Amniotic stem cell (primary cell): Measurements from ENCODE around the gene WDR86.

Experiments
- DNase-seq: peaks from one replicate; lab custom pipeline; 2025; lab: John Stamatoyannopoulos, UW

Gene WDR86

GRCh38 chr7:151390598-151391357, 19.1 kb downstream of the WDR86 start:
- DNase-seq = no peak

DNA sequence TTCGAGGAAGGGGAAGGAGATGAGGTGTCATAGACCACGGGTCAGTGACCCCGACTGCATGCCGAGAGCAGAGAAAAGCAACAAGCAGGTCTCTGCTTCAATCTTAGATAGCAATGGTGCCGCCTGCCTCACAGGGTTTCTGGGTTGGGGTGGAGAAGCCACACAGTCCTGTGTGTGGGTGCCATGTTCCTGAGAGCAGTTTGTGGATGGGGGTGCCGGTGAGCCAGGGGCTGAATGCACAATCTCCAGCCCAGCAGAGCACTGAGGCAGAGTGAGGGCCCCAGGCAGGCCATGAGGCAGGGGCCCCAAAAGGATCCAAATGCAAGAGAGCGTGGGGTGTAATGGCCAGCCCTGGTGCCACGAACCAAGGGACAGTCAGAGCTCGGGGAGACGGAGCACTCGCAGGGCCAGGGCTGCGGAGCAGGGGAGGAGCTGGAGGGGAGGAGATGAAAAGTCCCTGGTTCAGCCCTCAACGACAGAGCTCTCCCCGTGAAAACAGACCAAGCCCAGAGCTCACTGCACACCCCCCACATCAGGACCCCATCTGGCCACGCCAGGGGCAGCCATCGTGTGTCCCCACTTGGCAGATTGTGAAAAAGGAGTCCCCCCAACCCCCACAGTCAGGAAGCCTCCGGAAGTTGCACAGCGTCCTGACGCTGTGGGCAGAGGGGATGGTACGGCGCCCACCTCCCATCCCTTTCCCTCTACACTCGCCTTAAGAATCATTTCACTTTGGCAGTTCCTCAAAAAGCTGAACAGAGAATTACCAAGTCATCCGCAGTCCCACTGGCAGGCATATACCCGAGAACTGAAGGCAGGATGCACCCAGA, 19.9 kb downstream of the WDR86 start:
- no peak for DNase-seq

DNA sequence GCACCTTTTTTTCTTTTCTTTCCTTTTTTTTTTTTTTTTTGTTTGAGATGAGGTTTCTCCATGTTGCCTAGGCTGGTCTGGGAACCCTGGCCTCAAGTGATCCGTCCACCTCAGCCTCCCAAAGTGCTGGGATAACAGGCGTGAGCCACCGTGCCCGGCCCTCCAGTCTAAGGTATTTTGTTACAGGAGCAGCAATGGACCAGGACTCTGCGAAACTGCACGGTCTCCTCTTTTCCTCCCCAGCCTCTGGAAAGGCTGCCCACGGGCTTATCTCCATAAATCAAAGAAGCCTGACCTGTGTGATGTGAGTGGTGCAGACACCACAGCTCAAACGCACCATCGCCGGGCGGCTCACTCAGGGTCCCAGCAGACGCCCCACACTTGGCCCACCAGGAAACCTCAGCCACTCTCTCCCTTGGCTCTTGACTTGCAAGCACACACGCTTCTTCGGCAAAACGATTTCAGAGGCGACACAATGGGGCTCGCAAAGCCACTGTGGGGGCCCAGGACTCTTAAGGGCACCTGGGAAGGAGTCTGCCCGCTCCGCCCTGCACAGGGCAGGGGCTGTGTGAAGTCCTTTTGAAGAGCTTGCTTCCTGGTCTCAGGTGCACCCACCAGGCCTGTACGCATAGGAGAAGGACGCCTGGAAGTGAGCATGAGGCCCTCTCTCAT, 20.6 kb downstream of the WDR86 start:
- DNase-seq = no peak

GRCh38 chr7:151388430-151388829, 21.4 kb downstream of the WDR86 start:
- no peak for DNase-seq

- DNase-seq = no peak
These were observed 21.9 kb downstream of the WDR86 start for GRCh38 chr7:151388007-151388297.

GRCh38 chr7:151387161-151388006, 22.5 kb downstream of the WDR86 start:
- DNase-seq = no peak

- DNase-seq = no peak
These were observed 23.3 kb downstream of the WDR86 start for GRCh38 chr7:151386301-151387160.

GRCh38 chr7:151385626-151386300, 24.1 kb downstream of the WDR86 start:
- no peak for DNase-seq

- no peak for DNase-seq
These were observed 24.8 kb downstream of the WDR86 start for GRCh38 chr7:151384776-151385625.

- DNase-seq = no peak
These were observed 25.5 kb downstream of the WDR86 start for GRCh38 chr7:151384352-151384697.

DNA sequence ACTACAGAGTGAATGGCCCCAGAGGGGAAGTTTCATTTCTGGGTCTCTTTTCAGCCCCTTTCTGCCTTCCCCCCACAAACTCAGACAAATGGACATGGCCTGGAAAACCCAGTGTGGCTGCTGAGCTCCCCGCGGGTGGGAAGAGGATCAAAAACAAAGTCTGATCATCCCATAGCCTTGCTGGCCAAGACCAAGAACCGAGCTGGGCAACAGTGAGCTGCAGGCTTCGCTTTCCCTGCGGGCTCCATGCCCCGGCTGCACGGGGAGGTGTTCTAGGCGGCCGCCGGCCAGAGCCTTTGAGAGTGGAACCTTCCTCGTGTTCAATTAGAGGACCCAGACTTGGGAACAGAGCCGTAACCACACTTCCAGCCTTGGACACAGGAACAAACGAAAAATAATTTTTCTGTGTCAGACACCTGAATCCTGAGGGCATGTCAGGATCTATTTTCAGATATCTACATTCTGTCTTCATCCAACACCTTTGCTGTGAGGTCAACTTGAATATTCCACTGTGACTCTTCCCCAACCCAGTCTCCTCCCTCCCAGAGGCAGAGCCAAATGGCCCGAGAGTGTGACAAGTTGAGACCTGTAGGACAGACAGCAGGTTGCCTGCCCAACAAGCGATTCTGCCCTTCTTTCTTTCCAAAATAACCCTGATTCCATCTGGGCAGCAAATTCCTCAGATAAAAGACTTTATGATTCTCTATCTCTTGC, 26.0 kb downstream of the WDR86 start:
- no peak for DNase-seq

- no peak for DNase-seq
These were observed 27.6 kb downstream of the WDR86 start for GRCh38 chr7:151382079-151382885.

GRCh38 chr7:151381348-151382078, 28.3 kb downstream of the WDR86 start:
- DNase-seq = no peak

DNA sequence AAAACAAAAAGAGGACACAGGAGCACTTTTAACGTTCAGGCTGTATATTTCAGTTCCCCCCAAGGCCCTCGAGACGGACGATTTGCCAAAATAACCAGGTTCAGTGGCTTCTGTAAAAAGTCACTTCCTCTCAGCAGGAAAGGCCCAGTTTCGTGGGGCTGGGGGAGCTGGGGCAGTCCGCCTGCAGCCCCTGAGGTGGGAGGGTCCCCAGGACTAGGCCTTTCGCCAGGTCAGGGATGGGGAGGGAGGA, 28.8 kb downstream of the WDR86 start:
- no peak for DNase-seq

GRCh38 chr7:151380199-151381097, 29.4 kb downstream of the WDR86 start:
- no peak for DNase-seq

- DNase-seq = no peak
These were observed 30.2 kb downstream of the WDR86 start for GRCh38 chr7:151379534-151380198.
